C4-2B (cell line): ENCODE measurements around the gene HLA-DRB1.

Experiments
- H3K27ac ChIP-seq: fragments of 450-650 bp; 2 replicates; pipeline ENCODE4 v1.5.1; 2017
- ZFX ChIP-seq: fragments of 450-650 bp; IDR thresholded peaks from 2 replicates; pipeline ENCODE4 v1.6.1; 2017
- TF ChIP-seq, protein P1 (sequence below): fragments of 450-650 bp; conservative IDR thresholded peaks from 2 replicates; pipeline ENCODE4 v1.5.1; 2017; ENCODE audit warnings: mild to moderate bottlenecking

The HLA-DRB1 gene

DNA sequence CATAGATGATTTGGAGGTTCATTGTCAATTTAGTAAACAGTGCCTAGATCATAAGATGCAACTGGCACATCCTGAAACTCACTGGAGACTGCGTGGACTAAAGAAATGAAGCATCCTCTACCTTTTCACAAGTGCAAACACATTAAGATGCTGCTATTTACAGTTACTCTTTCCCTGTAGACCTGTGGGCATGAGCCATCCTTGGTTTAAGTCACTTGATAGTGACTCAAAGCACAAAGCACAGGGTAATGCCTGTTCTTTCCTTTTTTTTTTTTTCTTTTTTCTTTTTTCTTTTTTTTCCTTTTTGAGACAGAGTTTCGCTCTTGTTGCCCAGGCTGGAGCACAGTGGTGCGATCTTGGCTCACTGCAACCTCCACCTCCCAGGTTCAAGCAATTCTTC lies 37.6 kb upstream of the HLA-DRB1 start:
- no peak overlapping the region for H3K27ac ChIP-seq

DNA sequence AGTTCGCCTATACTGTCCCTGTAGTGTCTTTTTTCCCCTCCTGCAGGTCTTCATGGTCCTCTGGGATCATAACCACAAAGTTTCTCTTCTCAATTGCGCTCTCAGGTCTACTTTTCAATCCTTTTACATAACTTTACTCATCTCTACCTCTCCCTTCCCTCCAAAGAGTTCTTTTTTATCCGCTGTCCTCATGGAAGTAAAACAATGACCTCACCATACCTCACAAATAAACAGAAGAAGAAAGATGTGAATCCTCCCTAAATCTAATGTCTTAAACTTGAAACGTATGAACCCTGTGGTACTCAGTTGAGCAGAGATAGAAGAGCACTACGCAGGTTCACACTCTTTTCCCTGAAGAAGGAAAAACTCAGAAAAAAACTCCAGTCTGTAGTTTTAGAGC lies 35.5 kb upstream of the HLA-DRB1 start:
- no peak for TF ChIP-seq ZFX
- TF ChIP-seq, protein P1, sequence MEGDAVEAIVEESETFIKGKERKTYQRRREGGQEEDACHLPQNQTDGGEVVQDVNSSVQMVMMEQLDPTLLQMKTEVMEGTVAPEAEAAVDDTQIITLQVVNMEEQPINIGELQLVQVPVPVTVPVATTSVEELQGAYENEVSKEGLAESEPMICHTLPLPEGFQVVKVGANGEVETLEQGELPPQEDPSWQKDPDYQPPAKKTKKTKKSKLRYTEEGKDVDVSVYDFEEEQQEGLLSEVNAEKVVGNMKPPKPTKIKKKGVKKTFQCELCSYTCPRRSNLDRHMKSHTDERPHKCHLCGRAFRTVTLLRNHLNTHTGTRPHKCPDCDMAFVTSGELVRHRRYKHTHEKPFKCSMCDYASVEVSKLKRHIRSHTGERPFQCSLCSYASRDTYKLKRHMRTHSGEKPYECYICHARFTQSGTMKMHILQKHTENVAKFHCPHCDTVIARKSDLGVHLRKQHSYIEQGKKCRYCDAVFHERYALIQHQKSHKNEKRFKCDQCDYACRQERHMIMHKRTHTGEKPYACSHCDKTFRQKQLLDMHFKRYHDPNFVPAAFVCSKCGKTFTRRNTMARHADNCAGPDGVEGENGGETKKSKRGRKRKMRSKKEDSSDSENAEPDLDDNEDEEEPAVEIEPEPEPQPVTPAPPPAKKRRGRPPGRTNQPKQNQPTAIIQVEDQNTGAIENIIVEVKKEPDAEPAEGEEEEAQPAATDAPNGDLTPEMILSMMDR, result no peak
- no peak overlapping the region for H3K27ac ChIP-seq

More for the DNA sequence above, 37.6 kb upstream of the HLA-DRB1 start:
- TF ChIP-seq, protein P1, result no peak
- no peak for TF ChIP-seq ZFX

DNA sequence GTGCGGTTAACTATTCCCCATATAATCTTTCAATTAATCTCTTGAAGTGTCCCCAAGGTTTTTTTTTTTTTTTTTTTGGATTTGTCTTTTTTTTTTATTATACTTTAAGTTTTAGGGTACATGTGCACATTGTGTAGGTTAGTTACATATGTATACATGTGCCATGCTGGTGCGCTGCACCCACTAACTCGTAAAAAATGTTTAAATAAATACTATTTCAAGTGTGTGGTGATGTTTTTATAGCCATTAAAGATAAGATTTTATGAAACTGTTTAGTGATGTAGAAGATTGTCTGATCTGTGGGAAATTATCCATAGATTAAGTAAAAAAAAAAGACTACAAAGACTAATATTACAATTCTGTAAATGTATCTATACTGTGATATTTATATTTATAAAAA lies 34.9 kb upstream of the HLA-DRB1 start:
- TF ChIP-seq, protein P1, result no peak
- no peak for TF ChIP-seq ZFX
- no peak overlapping the region for H3K27ac ChIP-seq

DNA sequence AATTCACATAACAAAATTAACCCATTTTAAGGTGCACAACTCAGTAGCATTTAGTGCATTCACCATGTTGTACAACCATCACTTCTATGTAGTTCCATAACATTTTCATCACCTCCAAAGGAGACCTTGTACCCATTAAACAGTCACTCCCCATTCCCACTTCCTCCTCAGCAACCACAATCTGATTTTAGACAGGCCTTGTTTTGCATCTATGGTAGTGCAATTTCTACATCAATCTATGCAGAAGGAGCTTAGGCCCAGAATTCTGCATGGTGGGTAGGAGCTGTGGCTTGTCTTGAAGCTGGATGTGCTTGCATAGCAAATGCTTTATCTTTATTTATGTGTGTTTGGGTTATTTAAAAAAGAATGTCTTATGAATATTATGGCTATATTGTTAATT lies 34.0 kb upstream of the HLA-DRB1 start:
- TF ChIP-seq, protein P1, result no peak
- TF ChIP-seq ZFX, result no peak
- H3K27ac ChIP-seq, result no peak overlapping the region

DNA sequence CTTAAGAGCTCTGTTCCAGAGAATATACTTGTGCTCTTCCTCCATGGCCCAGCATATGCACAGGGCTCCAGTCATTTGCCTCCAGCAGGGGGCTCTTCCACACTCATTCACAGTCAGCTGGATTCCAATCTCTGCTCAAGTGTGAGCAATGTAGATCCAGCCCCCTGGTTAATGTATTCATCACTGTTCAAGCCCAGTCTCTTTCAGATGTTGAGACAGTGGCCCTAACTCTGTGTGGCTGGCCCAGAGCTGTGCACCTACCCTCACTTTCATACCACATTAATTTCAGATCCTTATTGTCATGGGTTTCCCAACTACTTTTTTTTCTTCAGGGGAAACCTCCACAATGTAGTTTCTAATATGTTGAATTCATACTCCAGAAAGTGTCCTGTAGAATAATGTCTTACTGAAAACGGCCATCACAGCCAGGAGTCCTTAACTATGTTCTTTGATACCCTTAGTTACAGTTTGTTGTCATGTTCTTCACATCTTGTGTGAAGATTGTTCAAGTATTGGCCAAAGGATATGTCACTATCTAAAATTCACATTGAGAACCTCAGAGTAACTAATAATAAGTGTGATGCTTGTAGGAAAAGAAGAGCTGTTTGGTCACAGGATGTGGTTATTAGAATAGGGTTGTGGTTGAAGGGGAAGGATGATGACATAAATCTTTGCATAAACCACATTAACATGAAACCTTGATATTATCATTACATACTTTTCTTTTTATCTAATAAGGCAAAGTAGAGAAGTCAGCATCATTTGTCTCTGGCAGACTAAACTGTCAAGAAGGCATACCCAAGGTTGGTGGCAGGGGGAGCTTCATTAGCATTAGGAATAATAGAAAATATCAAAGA lies 33.1 kb upstream of the HLA-DRB1 start:
- no peak for TF ChIP-seq ZFX
- TF ChIP-seq, protein P1, result peak; percentile 50
- H3K27ac ChIP-seq, result no peak overlapping the region

DNA sequence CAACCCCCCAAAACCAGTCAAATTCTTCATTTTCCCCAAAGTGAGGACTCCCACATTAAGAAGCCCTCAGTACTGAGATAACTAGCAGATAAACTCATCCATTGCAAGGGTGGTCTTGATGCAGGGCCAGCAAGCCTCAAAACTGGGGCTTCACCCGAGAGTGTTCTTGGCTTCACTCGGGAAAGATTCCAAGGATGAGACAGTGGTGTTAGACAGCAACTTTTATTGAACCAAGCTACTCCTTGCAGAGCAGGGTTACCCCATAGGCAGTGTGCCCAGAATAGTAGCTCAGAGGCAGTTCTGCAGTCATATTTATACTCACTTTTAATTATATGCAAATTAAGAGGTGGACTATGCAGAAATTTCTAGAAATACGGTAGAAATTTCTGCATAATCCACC lies 31.7 kb upstream of the HLA-DRB1 start:
- TF ChIP-seq ZFX, result no peak
- TF ChIP-seq, protein P1, result no peak

DNA sequence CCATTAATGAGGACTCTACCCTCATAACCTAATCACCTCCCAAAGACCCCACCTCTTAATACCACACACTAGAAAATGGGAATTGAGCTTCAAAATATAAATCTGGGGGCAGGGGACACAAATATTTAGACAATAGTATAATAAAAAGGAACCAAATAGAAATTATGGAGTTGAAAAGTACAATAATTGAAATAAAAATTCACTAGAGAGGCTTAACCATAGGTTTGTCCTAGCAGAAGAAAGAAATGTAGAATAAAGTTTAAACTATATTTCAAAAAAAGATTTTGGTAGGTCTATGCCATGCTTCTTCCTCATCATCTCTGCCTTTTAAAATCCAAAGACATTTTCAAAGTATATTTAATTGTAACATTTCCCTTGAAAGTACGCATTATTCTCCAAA lies 28.1 kb upstream of the HLA-DRB1 start:
- H3K27ac ChIP-seq, result no peak overlapping the region
- TF ChIP-seq, protein P1, result no peak
- TF ChIP-seq ZFX, result no peak

More for the DNA sequence above, 31.7 kb upstream of the HLA-DRB1 start:
- H3K27ac ChIP-seq, result no peak overlapping the region
